H9 (cell line): ENCODE measurements around the gene DRD5. TPM values are rescaled to one million over a fixed set of nuclear protein-coding genes. Genes with fewer than 3 reads are reported as not detected.
A peak's percentile ranks its signal among the peaks of the same experiment; 100 is the strongest.

Experiments
- DNase-seq: peaks from one replicate; pipeline ENCODE4 v3.0.0-alpha.2; 2017
- H2AFZ ChIP-seq: one replicate; pipeline ENCODE4 v1.6.1; 2013; ENCODE audit warnings: mild to moderate bottlenecking, low read length, control low read depth, moderate library complexity
- H2AK5ac ChIP-seq: 2 replicates; pipeline ENCODE4 v1.6.1; 2013; ENCODE audit warnings: low read length, control low read depth, mixed read lengths; ENCODE audit not compliant: insufficient read length
- H2BK120ac ChIP-seq: one replicate; pipeline ENCODE4 v1.6.1; 2013; ENCODE audit warnings: low read depth, mild to moderate bottlenecking, low read length, control low read depth, inconsistent platforms; ENCODE audit not compliant: poor library complexity, severe bottlenecking
- H2BK12ac ChIP-seq: 2 replicates; pipeline ENCODE4 v1.6.1; 2013; ENCODE audit warnings: low read length, control low read depth, mixed read lengths, low read depth; ENCODE audit not compliant: insufficient read length
- H2BK15ac ChIP-seq: 2 replicates; pipeline ENCODE4 v1.6.1; 2013; ENCODE audit warnings: low read depth, low read length, control low read depth
- H2BK20ac ChIP-seq: one replicate; pipeline ENCODE4 v1.6.1; 2013; ENCODE audit warnings: low read depth, mild to moderate bottlenecking, low read length, control low read depth, inconsistent platforms; ENCODE audit not compliant: poor library complexity, severe bottlenecking
- H2BK5ac ChIP-seq: 2 replicates; pipeline ENCODE4 v1.6.1; 2013; ENCODE audit warnings: low read length, control low read depth, mixed read lengths; ENCODE audit not compliant: insufficient read length
- H3K14ac ChIP-seq: 2 replicates; pipeline ENCODE4 v1.6.1; 2013; ENCODE audit warnings: low read length, control low read depth; ENCODE audit not compliant: insufficient read depth
- H3K18ac ChIP-seq: 2 replicates; pipeline ENCODE4 v1.6.1; 2013; ENCODE audit warnings: low read depth, mild to moderate bottlenecking, mixed read lengths, low read length, control low read depth; ENCODE audit not compliant: insufficient read length
- H3K23ac ChIP-seq: 2 replicates; pipeline ENCODE4 v1.6.1; 2013; ENCODE audit warnings: low read length, control low read depth, mixed read lengths, low read depth; ENCODE audit not compliant: insufficient read length
- H3K23me2 ChIP-seq: 2 replicates; pipeline ENCODE4 v1.6.1; 2013; ENCODE audit warnings: low read depth, mild to moderate bottlenecking, mixed read lengths, low read length, control low read depth; ENCODE audit not compliant: insufficient read length, poor library complexity, severe bottlenecking
- H3K27ac ChIP-seq: 2 replicates; pipeline ENCODE4 v1.5.1; 2013; ENCODE audit warnings: low read length, control low read depth, mixed read lengths, low read depth; ENCODE audit not compliant: insufficient read length
- H3K27me3 ChIP-seq: 2 replicates; pipeline ENCODE4 v1.6.1; 2013; ENCODE audit warnings: low read length, control low read depth, inconsistent platforms; ENCODE audit not compliant: insufficient read depth
- H3K4ac ChIP-seq: 2 replicates; pipeline ENCODE4 v1.6.1; 2013; ENCODE audit warnings: low read depth, mild to moderate bottlenecking, control low read depth, inconsistent platforms, low read length, moderate library complexity
- H3K4me1 ChIP-seq: 2 replicates; pipeline ENCODE4 v1.6.1; 2013; ENCODE audit warnings: low read length, control low read depth, inconsistent platforms; ENCODE audit not compliant: insufficient read depth
- H3K4me2 ChIP-seq: 2 replicates; pipeline ENCODE4 v1.6.1; 2013; ENCODE audit warnings: low read length, control low read depth, mixed read lengths; ENCODE audit not compliant: insufficient read length, insufficient read depth
- H3K56ac ChIP-seq: 2 replicates; pipeline ENCODE4 v1.6.1; 2013; ENCODE audit warnings: low read depth, mild to moderate bottlenecking, mixed read lengths, low read length, control low read depth; ENCODE audit not compliant: insufficient read length
- H3K79me1 ChIP-seq: 2 replicates; pipeline ENCODE4 v1.6.1; 2013; ENCODE audit warnings: low read depth, mild to moderate bottlenecking, moderate library complexity, low read length, control low read depth, inconsistent platforms; ENCODE audit not compliant: insufficient read depth, poor library complexity, severe bottlenecking
- H3K79me2 ChIP-seq: 2 replicates; pipeline ENCODE4 v1.6.1; 2013; ENCODE audit warnings: low read length, control low read depth, inconsistent platforms; ENCODE audit not compliant: insufficient read depth
- H3K9ac ChIP-seq: 2 replicates; pipeline ENCODE4 v1.6.1; 2013; ENCODE audit warnings: low read length, control low read depth, mixed read lengths; ENCODE audit not compliant: insufficient read length; ENCODE audit errors: extremely low read depth
- H3K9me3 ChIP-seq: one replicate; pipeline ENCODE4 v1.6.1; 2013; ENCODE audit warnings: low read depth, low read length, inconsistent platforms; ENCODE audit not compliant: control insufficient read depth
- H3T11ph ChIP-seq: one replicate; pipeline ENCODE4 v1.6.1; 2013; ENCODE audit warnings: mild to moderate bottlenecking, low read length, control low read depth, inconsistent platforms
- H4K20me1 ChIP-seq: one replicate; pipeline ENCODE4 v1.6.1; 2013; ENCODE audit not compliant: control insufficient read depth, insufficient read length, insufficient read depth
- H4K5ac ChIP-seq: 2 replicates; pipeline ENCODE4 v1.6.1; 2013; ENCODE audit warnings: low read depth, mild to moderate bottlenecking, mixed read lengths, low read length, control low read depth; ENCODE audit not compliant: insufficient read length
- H4K8ac ChIP-seq: replicated peaks from 2 replicates; pipeline ENCODE4 v1.6.1; 2013; ENCODE audit warnings: low read length, control low read depth, mixed read lengths, low read depth; ENCODE audit not compliant: insufficient read length
- H4K91ac ChIP-seq: 2 replicates; pipeline ENCODE4 v1.6.1; 2013; ENCODE audit warnings: low read depth, mild to moderate bottlenecking, moderate library complexity, mixed read lengths, low read length, control low read depth; ENCODE audit not compliant: insufficient read length
- H3K27ac Mint-ChIP-seq, 3 experiments: 2 replicates in 2 of 3; 3 replicates in 1 of 3; pipeline ENCODE4 v1.8.0; 2020 to 2021; ENCODE audit warnings: mixed read lengths in 3 of 3, mild to moderate bottlenecking in 1 of 3, moderate library complexity in 1 of 3
- H3K27me3 Mint-ChIP-seq: 2 replicates; pipeline ENCODE4 v1.8.0; 2021; ENCODE audit warnings: low read depth, mild to moderate bottlenecking, moderate library complexity, mixed read lengths
- H3K36me3 Mint-ChIP-seq, 3 experiments: 2 replicates in 2 of 3; 3 replicates in 1 of 3; pipeline ENCODE4 v1.8.0; 2020 to 2021; ENCODE audit warnings: low read depth in 3 of 3, mixed read lengths in 3 of 3; ENCODE audit not compliant: insufficient read depth in 1 of 3
- H3K4me1 Mint-ChIP-seq, 2 experiments: 2 replicates each; pipeline ENCODE4 v1.8.0; 2020; ENCODE audit warnings: mixed read lengths in 2 of 2
- H3K4me3 Mint-ChIP-seq, 2 experiments: 2 replicates in 1 of 2; 3 replicates in 1 of 2; pipeline ENCODE4 v1.8.0; 2020 to 2021; ENCODE audit warnings: mild to moderate bottlenecking in 2 of 2, mixed read lengths in 2 of 2, moderate library complexity in 1 of 2
- H3K9me3 Mint-ChIP-seq, 2 experiments: 2 replicates in 1 of 2; 3 replicates in 1 of 2; pipeline ENCODE4 v1.8.0; 2020; ENCODE audit warnings: mild to moderate bottlenecking in 2 of 2, mixed read lengths in 2 of 2, moderate library complexity in 1 of 2
- WGBS: extraction: QIAGEN DNeasy Blood & Tissue Kit; methylation state at CpG from one replicate; pipeline ENCODE4 v1.1.7; 2013; ENCODE audit warnings: missing lambda C conversion rate, low lambda C conversion rate, mixed read lengths; ENCODE audit not compliant: insufficient read length; ENCODE audit errors: extremely low coverage; 5-methylcytosine and 5-hydroxymethylcytosine counted together
- total RNA-seq: library from RNA; stranded (reverse); gene quantifications from 2 replicates; pipeline ENCODE4 v1.2.1, GENCODE V29; 2021
- TF ChIP-seq, protein P1 (sequence below): fragments of 200-600 bp; sonication (generic); conservative IDR thresholded peaks from 3 replicates; pipeline ENCODE4 v1.8.0; 2021; ENCODE audit warnings: antibody characterized with exemption, mild to moderate bottlenecking

Gene DRD5
- total RNA-seq, 1 experiment from 2014 or later, result not detected

DNA sequence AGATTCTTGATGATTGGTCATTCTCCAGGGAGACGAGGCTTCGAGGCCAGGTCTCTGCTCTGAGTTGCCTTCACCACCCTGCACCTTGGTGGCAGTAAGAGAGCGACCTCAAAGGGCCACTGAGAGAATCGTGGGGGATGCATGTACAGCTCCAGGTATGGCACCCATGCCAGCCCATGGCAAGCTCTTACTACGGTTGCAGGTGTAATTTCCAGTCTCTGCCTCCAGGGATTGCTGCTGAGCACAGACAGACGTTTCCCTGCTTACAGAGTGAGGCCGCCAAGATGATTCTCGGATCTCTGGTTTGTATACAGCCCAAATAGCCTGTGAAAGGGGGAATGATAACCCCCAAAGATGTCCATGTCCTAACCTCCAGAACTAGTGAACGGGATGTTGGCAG lies 16.3 kb upstream of the DRD5 start:
- no peak overlapping the region for H3K9ac ChIP-seq
- no peak overlapping the region for H2BK12ac ChIP-seq
- no peak overlapping the region for H3T11ph ChIP-seq
- H3K9me3 ChIP-seq, result no peaks in the 10 kb centered on the region
- H2BK5ac ChIP-seq, result no peak overlapping the region
- no peaks in the 10 kb centered on the region for H3K36me3 Mint-ChIP-seq
- no peak overlapping the region for H3K27ac Mint-ChIP-seq
- H3K27me3 Mint-ChIP-seq, result peaks cover 18% of the 10 kb centered on the region
- H3K4me1 ChIP-seq, result no peaks in the 10 kb centered on the region
- H3K27me3 ChIP-seq, result no peaks in the 10 kb centered on the region
- no peak overlapping the region for H2AK5ac ChIP-seq
- H3K79me1 ChIP-seq, result no peaks in the 10 kb centered on the region
- TF ChIP-seq, protein P1, sequence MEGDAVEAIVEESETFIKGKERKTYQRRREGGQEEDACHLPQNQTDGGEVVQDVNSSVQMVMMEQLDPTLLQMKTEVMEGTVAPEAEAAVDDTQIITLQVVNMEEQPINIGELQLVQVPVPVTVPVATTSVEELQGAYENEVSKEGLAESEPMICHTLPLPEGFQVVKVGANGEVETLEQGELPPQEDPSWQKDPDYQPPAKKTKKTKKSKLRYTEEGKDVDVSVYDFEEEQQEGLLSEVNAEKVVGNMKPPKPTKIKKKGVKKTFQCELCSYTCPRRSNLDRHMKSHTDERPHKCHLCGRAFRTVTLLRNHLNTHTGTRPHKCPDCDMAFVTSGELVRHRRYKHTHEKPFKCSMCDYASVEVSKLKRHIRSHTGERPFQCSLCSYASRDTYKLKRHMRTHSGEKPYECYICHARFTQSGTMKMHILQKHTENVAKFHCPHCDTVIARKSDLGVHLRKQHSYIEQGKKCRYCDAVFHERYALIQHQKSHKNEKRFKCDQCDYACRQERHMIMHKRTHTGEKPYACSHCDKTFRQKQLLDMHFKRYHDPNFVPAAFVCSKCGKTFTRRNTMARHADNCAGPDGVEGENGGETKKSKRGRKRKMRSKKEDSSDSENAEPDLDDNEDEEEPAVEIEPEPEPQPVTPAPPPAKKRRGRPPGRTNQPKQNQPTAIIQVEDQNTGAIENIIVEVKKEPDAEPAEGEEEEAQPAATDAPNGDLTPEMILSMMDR, result peak; percentile 71
- no peak overlapping the region for H3K23ac ChIP-seq
- no peak overlapping the region for H4K8ac ChIP-seq
- H2BK20ac ChIP-seq, result no peak overlapping the region
- H4K5ac ChIP-seq, result no peak overlapping the region
- H2BK15ac ChIP-seq, result no peak overlapping the region
- no peak overlapping the region for H3K4me3 Mint-ChIP-seq
- H3K4me2 ChIP-seq, result no peak overlapping the region
- no peak overlapping the region for H3K4ac ChIP-seq
- H3K9me3 Mint-ChIP-seq, result no peaks in the 10 kb centered on the region
- H4K91ac ChIP-seq, result no peak overlapping the region
- H2AFZ ChIP-seq, result no peak overlapping the region
- no peaks in the 10 kb centered on the region for H3K23me2 ChIP-seq
- no peak overlapping the region for H3K14ac ChIP-seq
- no peak overlapping the region for H3K27ac ChIP-seq
- no peaks in the 10 kb centered on the region for H4K20me1 ChIP-seq
- H3K18ac ChIP-seq, result no peak overlapping the region
- WGBS, result no CpG with 5 or more reads among the region's 9 CpGs
- no peaks in the 10 kb centered on the region for H3K79me2 ChIP-seq
- DNase-seq, result peak; percentile 64
- no peak overlapping the region for H2BK120ac ChIP-seq
- H3K4me1 Mint-ChIP-seq, result peaks cover 4 to 11% of the 10 kb centered on the region in 2 experiments; a peak in 2 of 4 replicates
- no peak overlapping the region for H3K56ac ChIP-seq
